Suprapubic skin (tissue), 3 donors: ENCODE data around the gene FLT1.

Source experiments
- CTCF ChIP-seq, 2 donors: fragments of 200-600 bp in 1 of 2; fragments of 450-650 bp in 1 of 2; sonication (generic) in 1 of 2; IDR thresholded peaks; one replicate each; pipeline ENCODE4 v1.5.1; 2016 to 2019; ENCODE audit warnings: antibody characterized with exemption in 2 of 2, mild to moderate bottlenecking in 1 of 2, moderate library complexity in 1 of 2
- EP300 ChIP-seq: sonication (generic); formaldehyde crosslinking; IDR thresholded peaks from one replicate; pipeline ENCODE4 v1.6.1; 2017; ENCODE audit warnings: antibody characterized with exemption
- POLR2A ChIP-seq, 2 donors: fragments of 450-650 bp; IDR thresholded peaks; one replicate each; pipeline ENCODE4 v1.6.1; 2017; ENCODE audit warnings: antibody characterized with exemption in 2 of 2, mild to moderate bottlenecking in 2 of 2, moderate library complexity in 2 of 2

DNA sequence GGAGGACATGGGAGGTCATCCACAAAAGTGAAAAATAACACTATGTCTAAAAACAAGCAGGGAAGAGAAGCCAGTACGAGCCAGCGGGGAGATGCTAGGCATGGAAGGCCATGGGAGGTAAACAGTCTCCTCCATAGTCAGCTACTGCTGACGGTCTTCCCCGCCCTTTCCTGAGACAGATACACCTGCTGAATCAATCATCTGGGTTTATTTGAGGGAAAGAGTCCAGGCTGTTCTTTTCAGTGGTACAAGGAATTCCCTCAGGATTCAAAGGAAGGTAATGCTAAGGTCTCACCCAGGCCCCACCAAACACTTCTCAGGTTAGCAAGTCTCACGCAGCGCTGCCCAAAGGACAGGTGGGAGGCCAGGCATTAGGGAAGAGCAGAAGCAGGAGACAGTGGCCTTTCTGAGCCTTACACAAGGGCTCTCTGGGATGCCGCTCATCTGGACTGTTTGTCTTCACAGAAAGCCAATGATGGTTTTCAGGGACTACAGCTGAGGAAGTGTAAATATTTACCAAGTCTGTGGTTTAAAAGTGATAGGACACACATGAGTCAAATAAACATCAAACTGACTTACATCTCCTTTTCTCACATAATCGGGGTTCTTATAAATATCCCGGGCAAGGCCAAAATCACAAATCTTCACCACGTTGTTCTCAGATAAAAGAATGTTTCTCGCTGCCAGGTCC, 173.9 kb downstream of the FLT1 start:
- TF ChIP-seq CTCF (IDR thresholded peaks at IDR 0.05) (no peak), EP300 (no peak), POLR2A (IDR thresholded peaks at IDR 0.05) (no peak)
